HL-60 (cell line): Measurements from ENCODE around the gene SHROOM4.

Experiments used
- DNase-seq, 2 experiments: peaks; one replicate each; pipeline ENCODE4 v3.0.0-alpha.2; 2010 to 2020; ENCODE audit warnings: low read depth in 1 of 2, low spot score in 1 of 2
- H3K27ac ChIP-seq: fragments of 250-450 bp; sonication (Bioruptor Pico); replicated peaks from 2 replicates; pipeline ENCODE4 v1.5.1; 2020; ENCODE audit warnings: mild to moderate bottlenecking, moderate library complexity
- H3K27me3 ChIP-seq: fragments of 250-450 bp; sonication (Bioruptor Pico); 2 replicates; pipeline ENCODE4 v1.5.1; 2021; ENCODE audit warnings: mild to moderate bottlenecking, moderate library complexity; ENCODE audit not compliant: insufficient read depth, poor library complexity, severe bottlenecking
- H3K4me3 ChIP-seq: replicated peaks from 2 replicates; pipeline ENCODE4 v1.5.1; 2011; ENCODE audit warnings: mild to moderate bottlenecking, control low read depth, low read length; ENCODE audit not compliant: insufficient read depth
- GABPA ChIP-seq: IDR thresholded peaks from 2 replicates; pipeline ENCODE4 v1.6.1; 2012; ENCODE audit warnings: low read depth
- POLR2AphosphoS5 ChIP-seq: IDR thresholded peaks from 2 replicates; pipeline ENCODE4 v1.6.1; 2012; ENCODE audit warnings: low read depth
- SPI1 ChIP-seq: IDR thresholded peaks from 2 replicates; pipeline ENCODE4 v1.6.1; 2012; ENCODE audit warnings: low read depth, mild to moderate bottlenecking, borderline replicate concordance
- TF ChIP-seq, protein P1 (sequence below): IDR thresholded peaks from 2 replicates; pipeline ENCODE4 v1.6.1; 2012; ENCODE audit warnings: low read depth; ENCODE audit not compliant: insufficient replicate concordance
- TF ChIP-seq, protein P2 (sequence below): IDR thresholded peaks from one replicate; pipeline ENCODE4 v1.5.1; 2011; ENCODE audit warnings: low read length, control low read depth, inconsistent platforms; ENCODE audit not compliant: insufficient read depth

SHROOM4 gene

DNA sequence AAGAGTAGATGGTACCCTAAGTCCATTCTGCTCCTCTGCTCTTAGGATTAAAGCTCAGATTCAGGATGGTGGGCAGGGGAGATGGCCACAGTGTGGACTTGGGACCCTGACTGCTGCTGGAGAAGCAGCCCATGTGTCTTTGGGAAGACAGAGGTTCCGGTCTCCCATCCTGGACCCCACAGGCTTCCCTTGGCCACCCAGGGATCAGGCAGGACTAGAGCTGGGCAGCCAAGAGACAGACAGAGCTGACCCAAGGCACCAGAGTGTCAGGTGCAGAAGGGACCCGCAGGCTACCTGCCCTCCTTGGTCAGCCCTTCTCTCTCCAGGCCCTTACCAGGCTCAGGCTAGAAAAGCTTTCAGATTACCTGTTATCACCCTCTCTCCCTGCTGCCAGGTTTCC, 25.7 kb upstream of the SHROOM4 start:
- Histone ChIP-seq H3K27ac (no peak overlapping the region), H3K4me3 (no peak overlapping the region), H3K27me3 (no peaks in the 10 kb centered on the region)
- TF ChIP-seq, protein P1, sequence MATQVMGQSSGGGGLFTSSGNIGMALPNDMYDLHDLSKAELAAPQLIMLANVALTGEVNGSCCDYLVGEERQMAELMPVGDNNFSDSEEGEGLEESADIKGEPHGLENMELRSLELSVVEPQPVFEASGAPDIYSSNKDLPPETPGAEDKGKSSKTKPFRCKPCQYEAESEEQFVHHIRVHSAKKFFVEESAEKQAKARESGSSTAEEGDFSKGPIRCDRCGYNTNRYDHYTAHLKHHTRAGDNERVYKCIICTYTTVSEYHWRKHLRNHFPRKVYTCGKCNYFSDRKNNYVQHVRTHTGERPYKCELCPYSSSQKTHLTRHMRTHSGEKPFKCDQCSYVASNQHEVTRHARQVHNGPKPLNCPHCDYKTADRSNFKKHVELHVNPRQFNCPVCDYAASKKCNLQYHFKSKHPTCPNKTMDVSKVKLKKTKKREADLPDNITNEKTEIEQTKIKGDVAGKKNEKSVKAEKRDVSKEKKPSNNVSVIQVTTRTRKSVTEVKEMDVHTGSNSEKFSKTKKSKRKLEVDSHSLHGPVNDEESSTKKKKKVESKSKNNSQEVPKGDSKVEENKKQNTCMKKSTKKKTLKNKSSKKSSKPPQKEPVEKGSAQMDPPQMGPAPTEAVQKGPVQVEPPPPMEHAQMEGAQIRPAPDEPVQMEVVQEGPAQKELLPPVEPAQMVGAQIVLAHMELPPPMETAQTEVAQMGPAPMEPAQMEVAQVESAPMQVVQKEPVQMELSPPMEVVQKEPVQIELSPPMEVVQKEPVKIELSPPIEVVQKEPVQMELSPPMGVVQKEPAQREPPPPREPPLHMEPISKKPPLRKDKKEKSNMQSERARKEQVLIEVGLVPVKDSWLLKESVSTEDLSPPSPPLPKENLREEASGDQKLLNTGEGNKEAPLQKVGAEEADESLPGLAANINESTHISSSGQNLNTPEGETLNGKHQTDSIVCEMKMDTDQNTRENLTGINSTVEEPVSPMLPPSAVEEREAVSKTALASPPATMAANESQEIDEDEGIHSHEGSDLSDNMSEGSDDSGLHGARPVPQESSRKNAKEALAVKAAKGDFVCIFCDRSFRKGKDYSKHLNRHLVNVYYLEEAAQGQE, result no peak
- TF ChIP-seq SPI1, result no peak
- TF ChIP-seq, protein P2, sequence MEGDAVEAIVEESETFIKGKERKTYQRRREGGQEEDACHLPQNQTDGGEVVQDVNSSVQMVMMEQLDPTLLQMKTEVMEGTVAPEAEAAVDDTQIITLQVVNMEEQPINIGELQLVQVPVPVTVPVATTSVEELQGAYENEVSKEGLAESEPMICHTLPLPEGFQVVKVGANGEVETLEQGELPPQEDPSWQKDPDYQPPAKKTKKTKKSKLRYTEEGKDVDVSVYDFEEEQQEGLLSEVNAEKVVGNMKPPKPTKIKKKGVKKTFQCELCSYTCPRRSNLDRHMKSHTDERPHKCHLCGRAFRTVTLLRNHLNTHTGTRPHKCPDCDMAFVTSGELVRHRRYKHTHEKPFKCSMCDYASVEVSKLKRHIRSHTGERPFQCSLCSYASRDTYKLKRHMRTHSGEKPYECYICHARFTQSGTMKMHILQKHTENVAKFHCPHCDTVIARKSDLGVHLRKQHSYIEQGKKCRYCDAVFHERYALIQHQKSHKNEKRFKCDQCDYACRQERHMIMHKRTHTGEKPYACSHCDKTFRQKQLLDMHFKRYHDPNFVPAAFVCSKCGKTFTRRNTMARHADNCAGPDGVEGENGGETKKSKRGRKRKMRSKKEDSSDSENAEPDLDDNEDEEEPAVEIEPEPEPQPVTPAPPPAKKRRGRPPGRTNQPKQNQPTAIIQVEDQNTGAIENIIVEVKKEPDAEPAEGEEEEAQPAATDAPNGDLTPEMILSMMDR, result no peak
- TF ChIP-seq POLR2AphosphoS5, result no peak
- no peak for TF ChIP-seq GABPA
- no peak for DNase-seq

DNA sequence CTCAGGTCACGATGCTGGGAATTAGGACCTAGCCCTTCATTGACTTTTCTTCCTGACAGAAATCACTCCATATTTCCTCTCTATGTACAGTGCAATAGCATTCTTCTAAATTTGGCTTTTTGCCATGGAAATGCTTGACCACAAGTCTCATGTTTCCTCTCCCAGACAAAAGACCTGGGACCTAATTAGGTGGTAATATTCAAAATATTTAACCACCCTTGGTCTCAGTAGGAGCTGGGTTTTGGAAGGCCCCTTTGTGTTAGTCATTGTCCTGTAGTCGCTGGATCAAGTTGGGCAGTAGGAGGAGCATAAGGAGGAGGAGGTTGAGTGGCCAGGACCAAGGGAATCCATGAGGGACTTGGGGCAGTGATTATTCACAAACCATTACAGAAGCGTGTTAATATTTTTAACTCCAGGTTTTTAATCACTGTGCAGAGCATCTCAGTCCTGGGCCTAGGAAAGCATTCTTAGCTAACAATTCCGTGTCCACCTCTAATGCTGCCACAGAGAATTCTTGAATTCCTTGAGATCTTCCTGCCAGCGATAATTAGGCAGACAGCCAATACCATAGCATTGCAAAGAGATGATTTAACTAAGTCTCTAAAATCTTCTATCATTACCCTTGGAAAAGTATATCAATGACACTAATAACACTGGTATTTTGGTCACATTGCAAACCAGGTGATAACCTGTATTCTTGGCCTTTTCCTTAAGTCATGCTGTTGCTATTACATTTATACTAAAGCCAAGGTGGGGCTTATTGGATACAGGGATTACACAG, 25.0 kb upstream of the SHROOM4 start:
- no peak overlapping the region for H3K27ac ChIP-seq
- no peak for DNase-seq
- TF ChIP-seq POLR2AphosphoS5, result no peak
- no peak for TF ChIP-seq SPI1
- TF ChIP-seq, protein P2, result no peak
- TF ChIP-seq GABPA, result no peak
- TF ChIP-seq, protein P1, result no peak
- H3K4me3 ChIP-seq, result no peak overlapping the region
- no peaks in the 10 kb centered on the region for H3K27me3 ChIP-seq

DNA sequence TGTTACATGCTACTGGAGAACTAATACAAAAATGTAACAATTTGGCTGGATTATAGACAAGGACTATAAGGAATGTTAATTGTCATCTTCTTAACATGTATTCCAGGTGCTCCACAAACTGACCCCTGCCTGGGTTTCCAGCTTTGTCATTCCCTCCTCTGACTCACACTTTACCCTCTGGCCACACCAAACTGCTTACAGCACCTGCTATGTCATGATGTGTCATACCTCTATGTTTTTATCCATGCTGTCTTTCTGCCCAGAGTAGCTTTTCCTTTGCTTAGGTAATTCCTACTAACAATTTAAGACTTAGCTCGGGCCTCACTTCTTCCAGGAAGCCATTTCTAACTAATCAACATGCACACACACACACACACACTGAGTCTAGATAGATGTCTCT, 14.0 kb upstream of the SHROOM4 start:
- DNase-seq, result no peak
- TF ChIP-seq POLR2AphosphoS5 (no peak), GABPA (no peak), SPI1 (no peak)
- TF ChIP-seq, protein P2, result no peak
- TF ChIP-seq, protein P1, result no peak

More for the DNA sequence above, 14.0 kb upstream of the SHROOM4 start:
- H3K27ac ChIP-seq, result no peak overlapping the region
- H3K27me3 ChIP-seq, result no peaks in the 10 kb centered on the region
- no peak overlapping the region for H3K4me3 ChIP-seq
